ENCODE results near the gene HRK.

- no peak for TF ChIP-seq CTCF (IDR thresholded peaks at IDR 0.05)
- no peak for TF ChIP-seq POLR2A (IDR thresholded peaks at IDR 0.05)
These were observed 42.9 kb downstream of the HRK start for GRCh38 chr12:116838365-116838764.

Measured in Peyer's patch (tissue), 4 donors.